ENCODE results near the gene NLRP3.

GRCh38 chr1:247409869-247410544, 6.0 kb upstream of the NLRP3 start:
- TF ChIP-seq RAD21 (IDR thresholded peaks at IDR 0.05; ENCODE audit: low read length), result no peak
- no peak for TF ChIP-seq CTCF (IDR thresholded peaks at IDR 0.05)
- no peak for TF ChIP-seq NRF1 (IDR thresholded peaks at IDR 0.05; ENCODE audit: low read depth, low read length)
- TF ChIP-seq RFX5 (IDR thresholded peaks at IDR 0.05; ENCODE audit: low read length), result no peak
- no peak for TF ChIP-seq PBX3 (IDR thresholded peaks at IDR 0.05)
- no peak for TF ChIP-seq NFIC (IDR thresholded peaks at IDR 0.05; ENCODE audit: borderline replicate concordance)
- no peak for TF ChIP-seq ELF1 (IDR thresholded peaks at IDR 0.05)
- TF ChIP-seq USF1 (IDR thresholded peaks at IDR 0.05; ENCODE audit: borderline replicate concordance, low read depth), result no peak
- no peak for TF ChIP-seq FOXJ3 (CRISPR knock-in tag; IDR thresholded peaks at IDR 0.05)
- no peak for TF ChIP-seq MXI1 (IDR thresholded peaks at IDR 0.05; ENCODE audit: low read depth, low read length)

Data from SK-N-SH (cell line).